ENCODE data around the gene CCHCR1. TPM values are rescaled to one million over a fixed set of nuclear protein-coding genes. Genes with fewer than 3 reads are reported as not detected.

Gene CCHCR1
- total RNA-seq, 1 experiment from 2014 or later = 23.1 TPM

DNA sequence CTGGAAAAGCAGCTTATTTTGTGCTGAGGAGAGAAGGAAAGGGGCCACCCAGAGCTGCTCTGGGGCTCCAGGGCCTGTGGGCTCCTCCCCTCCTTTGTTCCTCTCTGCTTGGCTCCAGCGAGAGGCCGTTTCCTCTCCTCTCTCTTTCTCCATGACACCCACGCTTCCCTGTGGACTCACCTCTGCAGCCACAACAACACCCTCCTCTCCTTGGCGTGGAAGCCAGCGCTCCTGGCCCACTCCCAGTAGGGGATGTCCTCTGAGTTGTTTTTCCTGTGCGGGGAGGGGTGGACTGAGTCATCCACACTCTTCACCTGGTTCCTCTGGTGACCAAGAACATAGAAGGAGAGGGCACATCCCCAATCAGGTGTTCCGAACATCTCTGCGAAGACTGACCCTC lies 32.4 kb downstream of the CCHCR1 start:
- no peak overlapping the region for H3K4me2 ChIP-seq (ENCODE audit: low read depth, low read length, poor library complexity, severe bottlenecking)
- no peaks in the 10 kb centered on the region for H3K27me3 ChIP-seq (ENCODE audit: low read length)
- no peak overlapping the region for H3K4me3 ChIP-seq (ENCODE audit: low read length)
- H3K79me2 ChIP-seq (ENCODE audit: low read length) = no peaks in the 10 kb centered on the region
- H3K36me3 ChIP-seq (ENCODE audit: insufficient read depth, low read length) = no peaks in the 10 kb centered on the region
- H3K9me2 ChIP-seq (replicated peaks; ENCODE audit: insufficient read depth, low read length) = no peaks in the 10 kb centered on the region
- no peaks in the 10 kb centered on the region for H3K4me1 ChIP-seq (ENCODE audit: low read length)
- H2AFZ ChIP-seq (ENCODE audit: low read length) = no peak overlapping the region
- no peak overlapping the region for H3K9ac ChIP-seq (ENCODE audit: low read length)
- no peaks in the 10 kb centered on the region for H3K9me3 ChIP-seq (ENCODE audit: low read length)
- no peak overlapping the region for H3K27ac ChIP-seq (ENCODE audit: low read length)
- no peaks in the 10 kb centered on the region for H4K20me1 ChIP-seq (ENCODE audit: insufficient read depth, low read depth, low read length)
- DNase-seq = no peak

DNA sequence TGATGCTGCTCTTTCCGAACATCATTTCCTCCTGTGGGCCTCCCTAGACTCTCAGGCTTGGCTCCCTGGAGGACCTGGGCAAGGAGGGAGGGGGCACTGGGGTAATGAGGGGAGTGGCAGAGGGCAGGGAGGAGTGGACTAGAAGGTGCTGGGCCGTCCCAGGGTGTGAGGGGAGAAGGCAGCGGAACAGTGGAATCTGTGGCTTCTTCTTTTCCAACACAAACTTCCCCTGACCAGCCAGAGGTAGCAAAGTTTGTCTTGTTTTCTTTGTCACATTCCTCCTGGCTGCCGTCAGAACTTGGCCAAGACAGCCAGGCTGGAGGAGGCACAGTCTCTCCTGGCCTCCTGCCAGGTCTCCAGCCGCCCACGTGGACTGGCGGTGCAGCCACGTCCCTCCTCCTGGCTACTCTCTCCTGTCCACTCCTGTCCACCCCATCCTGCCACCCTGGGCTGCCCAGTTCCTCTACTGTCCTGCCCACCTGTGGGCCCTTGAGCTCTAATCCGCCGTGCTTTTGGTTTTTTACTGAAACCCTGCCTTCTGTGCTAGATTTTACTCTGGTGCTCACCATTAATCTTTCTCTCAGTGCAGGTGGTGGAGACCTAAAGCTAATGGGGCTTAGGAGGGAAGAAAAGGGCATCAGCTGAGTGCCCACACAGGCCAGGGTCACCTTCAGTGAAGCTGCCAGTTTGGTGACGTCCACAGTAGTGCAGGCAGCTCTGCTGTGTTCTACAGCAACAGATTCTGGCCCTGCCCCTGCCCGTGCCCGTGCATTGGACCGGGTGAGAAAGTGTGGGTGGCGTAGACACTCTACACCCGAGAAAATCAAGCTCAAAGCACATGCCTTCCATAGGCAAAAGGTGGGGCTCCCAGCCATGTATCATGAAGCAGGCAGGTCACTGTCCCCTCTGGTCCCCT lies 34.6 kb downstream of the CCHCR1 start:
- no peaks in the 10 kb centered on the region for H3K36me3 ChIP-seq (ENCODE audit: insufficient read depth, low read length)
- no peak overlapping the region for H3K4me2 ChIP-seq (ENCODE audit: low read depth, low read length, poor library complexity, severe bottlenecking)
- no peak overlapping the region for H3K4me3 ChIP-seq (ENCODE audit: low read length)
- H4K20me1 ChIP-seq (ENCODE audit: insufficient read depth, low read depth, low read length) = no peaks in the 10 kb centered on the region
- no peak overlapping the region for H2AFZ ChIP-seq (ENCODE audit: low read length)
- no peaks in the 10 kb centered on the region for H3K27me3 ChIP-seq (ENCODE audit: low read length)
- no peaks in the 10 kb centered on the region for H3K9me3 ChIP-seq (ENCODE audit: low read length)
- H3K9ac ChIP-seq (ENCODE audit: low read length) = no peak overlapping the region
- DNase-seq = no peak
- no peaks in the 10 kb centered on the region for H3K79me2 ChIP-seq (ENCODE audit: low read length)
- H3K4me1 ChIP-seq (ENCODE audit: low read length) = no peaks in the 10 kb centered on the region
- H3K27ac ChIP-seq (ENCODE audit: low read length) = no peak overlapping the region
- H3K9me2 ChIP-seq (replicated peaks; ENCODE audit: insufficient read depth, low read length) = no peaks in the 10 kb centered on the region

DNA sequence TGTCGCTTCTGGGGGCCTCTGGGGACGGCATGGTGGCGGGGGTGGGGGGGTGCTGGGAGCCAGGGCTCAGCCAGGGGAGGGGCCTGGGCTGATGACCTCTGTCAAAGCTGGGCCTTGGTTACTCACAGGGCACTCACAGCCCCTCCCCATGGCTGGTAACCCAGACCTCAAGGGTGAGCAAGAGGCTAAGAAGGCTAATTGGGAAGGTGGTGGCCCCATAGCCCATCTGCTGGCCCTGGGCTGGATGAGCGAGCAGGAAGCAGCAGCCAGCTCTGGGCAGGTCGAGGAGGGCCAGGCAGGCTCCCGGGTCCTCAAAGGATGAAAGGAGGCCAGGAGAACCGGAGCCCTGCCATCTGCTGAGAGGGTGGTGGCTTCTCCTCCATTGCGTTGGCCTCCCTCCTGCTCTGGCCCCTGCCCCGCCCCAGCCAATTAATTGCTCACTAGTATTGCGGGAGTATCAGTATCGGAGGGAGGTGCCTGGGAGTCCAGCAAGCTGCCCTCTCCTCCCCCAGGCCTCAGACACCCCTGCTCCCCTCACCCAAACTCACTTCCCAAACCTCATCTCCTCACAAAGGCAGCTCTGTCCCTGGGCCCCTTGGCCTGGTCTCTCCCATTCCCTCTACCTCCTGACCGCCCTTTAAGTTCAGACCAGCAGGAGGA lies 36.3 kb downstream of the CCHCR1 start:
- H3K9me2 ChIP-seq (replicated peaks; ENCODE audit: insufficient read depth, low read length) = no peaks in the 10 kb centered on the region
- no peak for DNase-seq
- no peaks in the 10 kb centered on the region for H3K4me1 ChIP-seq (ENCODE audit: low read length)
- no peaks in the 10 kb centered on the region for H4K20me1 ChIP-seq (ENCODE audit: insufficient read depth, low read depth, low read length)
- no peaks in the 10 kb centered on the region for H3K36me3 ChIP-seq (ENCODE audit: insufficient read depth, low read length)
- H3K9me3 ChIP-seq (ENCODE audit: low read length) = no peaks in the 10 kb centered on the region
- H3K27me3 ChIP-seq (ENCODE audit: low read length) = no peaks in the 10 kb centered on the region
- H3K9ac ChIP-seq (ENCODE audit: low read length) = no peak overlapping the region
- no peak overlapping the region for H2AFZ ChIP-seq (ENCODE audit: low read length)
- H3K4me3 ChIP-seq (ENCODE audit: low read length) = no peak overlapping the region
- H3K27ac ChIP-seq (ENCODE audit: low read length) = no peak overlapping the region
- H3K4me2 ChIP-seq (ENCODE audit: low read depth, low read length, poor library complexity, severe bottlenecking) = no peak overlapping the region
- H3K79me2 ChIP-seq (ENCODE audit: low read length) = no peaks in the 10 kb centered on the region

DNA sequence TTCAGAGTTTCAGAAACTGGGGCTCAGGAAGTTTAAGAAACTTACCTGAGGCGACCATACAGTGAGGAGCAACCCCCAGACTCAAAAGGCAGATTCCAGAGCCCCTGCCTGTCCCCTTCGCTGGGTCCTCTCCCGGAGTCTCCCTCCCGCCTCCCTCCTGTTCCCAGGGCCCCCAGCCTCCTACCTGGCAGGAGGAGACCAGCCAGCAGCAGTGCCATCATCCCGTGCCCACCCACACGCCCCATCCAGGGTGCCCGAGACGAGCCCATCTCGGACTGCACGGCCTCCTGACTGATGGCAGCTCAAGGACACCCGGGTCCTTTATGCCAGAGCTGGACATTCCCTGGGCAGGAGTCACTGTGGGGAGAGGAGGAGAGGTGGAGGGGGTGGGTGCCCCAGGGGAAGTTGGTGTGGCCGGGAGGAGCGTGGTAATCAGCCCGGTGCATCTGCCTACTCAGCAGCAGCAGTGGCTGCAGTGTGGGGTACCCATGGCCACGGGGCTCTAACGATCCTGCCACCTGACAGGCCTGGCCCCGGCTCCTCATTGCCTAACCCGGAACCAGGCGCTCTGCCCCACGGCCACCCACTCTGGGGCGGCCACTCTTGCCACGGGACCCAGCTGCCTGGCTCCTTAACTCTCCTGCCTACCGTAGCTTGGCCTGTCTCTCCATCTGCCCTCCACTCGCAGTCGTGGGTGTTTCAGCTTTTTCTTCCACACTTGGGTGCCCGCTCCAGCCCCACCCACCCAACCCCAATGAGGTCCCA lies 37.3 kb downstream of the CCHCR1 start, which contains the start of gene CDSN:
CDSN (minus strand) TSS at position 296 of the 765 bp plus-strand sequence; CDS start at position 269, 27 bp downstream.
- Histone ChIP-seq H3K9me3 (ENCODE audit: low read length) (no peaks in the 10 kb centered on the region), H4K20me1 (ENCODE audit: insufficient read depth, low read depth, low read length) (no peaks in the 10 kb centered on the region), H3K36me3 (ENCODE audit: insufficient read depth, low read length) (no peaks in the 10 kb centered on the region), H3K4me1 (ENCODE audit: low read length) (no peaks in the 10 kb centered on the region), H3K27me3 (ENCODE audit: low read length) (no peaks in the 10 kb centered on the region), H3K4me3 (ENCODE audit: low read length) (no peak within 1 kb of the TSS), H3K27ac (ENCODE audit: low read length) (no peak within 1 kb of the TSS), H3K4me2 (ENCODE audit: low read depth, low read length, poor library complexity, severe bottlenecking) (no peak within 1 kb of the TSS), H2AFZ (ENCODE audit: low read length) (no peak within 1 kb of the TSS), H3K9me2 (replicated peaks; ENCODE audit: insufficient read depth, low read length) (no peaks in the 10 kb centered on the region), H3K9ac (ENCODE audit: low read length) (no peak within 1 kb of the TSS), H3K79me2 (ENCODE audit: low read length) (no peaks in the 10 kb centered on the region)
- no peak for DNase-seq

DNA sequence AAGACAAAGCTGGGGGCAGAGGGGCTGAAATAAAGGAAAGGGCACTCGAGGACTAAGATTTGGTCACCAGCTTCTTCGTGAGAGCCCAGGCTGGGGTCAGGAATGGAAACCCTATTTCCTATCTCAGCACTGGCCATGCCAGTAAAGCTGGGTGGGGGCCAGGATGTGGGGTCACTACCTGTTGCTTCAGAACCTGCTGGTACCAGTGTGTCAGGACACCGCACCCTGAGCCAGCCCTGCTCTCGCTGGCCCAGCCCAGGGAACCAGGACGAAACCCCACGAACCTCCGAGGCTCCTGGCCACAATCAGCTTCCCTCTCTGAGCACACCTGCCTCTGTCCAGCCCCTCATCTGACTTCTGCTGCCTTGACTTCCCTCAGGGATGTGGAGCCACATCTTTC lies 39.4 kb downstream of the CCHCR1 start:
- no peaks in the 10 kb centered on the region for H3K9me2 ChIP-seq (replicated peaks; ENCODE audit: insufficient read depth, low read length)
- DNase-seq = no peak

DNA sequence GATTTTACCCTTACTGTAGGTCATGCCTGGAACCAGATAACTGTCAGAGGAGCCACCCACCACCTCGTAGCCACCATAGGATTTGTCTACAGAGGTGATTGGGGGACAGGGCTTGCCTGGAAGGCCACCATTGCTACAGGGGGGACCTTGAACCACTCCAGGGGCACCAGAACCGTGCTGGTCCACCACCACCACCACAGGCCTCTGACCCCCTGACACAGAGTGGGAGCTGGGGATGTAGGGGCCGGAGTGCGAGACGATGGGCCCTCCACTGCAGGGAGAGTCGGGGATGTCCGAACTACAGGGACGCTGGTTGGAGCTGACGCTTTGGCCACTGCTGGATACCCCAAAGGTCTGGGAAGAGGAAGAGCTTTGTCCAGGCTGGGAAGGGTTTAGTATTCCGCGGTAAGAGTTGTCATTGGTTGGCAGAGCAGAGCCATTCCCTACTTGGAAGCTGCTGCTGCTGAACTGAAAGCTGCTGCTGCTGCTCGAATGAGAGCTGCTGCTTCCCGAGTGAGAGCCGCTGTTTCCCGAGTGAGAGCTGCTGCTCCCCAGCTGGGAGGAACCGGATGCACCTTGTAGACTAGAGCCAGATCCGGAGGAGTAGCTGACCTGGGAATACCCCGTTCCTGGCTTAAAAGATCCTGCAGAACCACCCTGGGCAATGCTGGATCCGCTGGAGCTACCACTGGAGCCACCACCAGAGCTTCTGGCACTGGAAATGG lies 40.8 kb downstream of the CCHCR1 start:
- Histone ChIP-seq H4K20me1 (ENCODE audit: insufficient read depth, low read depth, low read length) (no peaks in the 10 kb centered on the region), H3K9ac (ENCODE audit: low read length) (no peak overlapping the region), H3K4me1 (ENCODE audit: low read length) (no peaks in the 10 kb centered on the region), H3K9me3 (ENCODE audit: low read length) (no peaks in the 10 kb centered on the region), H3K9me2 (replicated peaks; ENCODE audit: insufficient read depth, low read length) (no peaks in the 10 kb centered on the region), H3K27me3 (ENCODE audit: low read length) (no peaks in the 10 kb centered on the region), H3K4me3 (ENCODE audit: low read length) (no peak overlapping the region), H2AFZ (ENCODE audit: low read length) (no peak overlapping the region), H3K27ac (ENCODE audit: low read length) (no peak overlapping the region), H3K36me3 (ENCODE audit: insufficient read depth, low read length) (no peaks in the 10 kb centered on the region), H3K4me2 (ENCODE audit: low read depth, low read length, poor library complexity, severe bottlenecking) (no peak overlapping the region), H3K79me2 (ENCODE audit: low read length) (no peaks in the 10 kb centered on the region)
- no peak for DNase-seq

More for the DNA sequence above, 39.4 kb downstream of the CCHCR1 start:
- H3K9me3 ChIP-seq (ENCODE audit: low read length) = no peaks in the 10 kb centered on the region
- no peak overlapping the region for H3K4me2 ChIP-seq (ENCODE audit: low read depth, low read length, poor library complexity, severe bottlenecking)
- H3K4me1 ChIP-seq (ENCODE audit: low read length) = no peaks in the 10 kb centered on the region
- H4K20me1 ChIP-seq (ENCODE audit: insufficient read depth, low read depth, low read length) = no peaks in the 10 kb centered on the region
- no peak overlapping the region for H3K9ac ChIP-seq (ENCODE audit: low read length)
- H3K79me2 ChIP-seq (ENCODE audit: low read length) = no peaks in the 10 kb centered on the region
- H2AFZ ChIP-seq (ENCODE audit: low read length) = no peak overlapping the region
- H3K27me3 ChIP-seq (ENCODE audit: low read length) = no peaks in the 10 kb centered on the region
- H3K4me3 ChIP-seq (ENCODE audit: low read length) = no peak overlapping the region
- no peaks in the 10 kb centered on the region for H3K36me3 ChIP-seq (ENCODE audit: insufficient read depth, low read length)
- no peak overlapping the region for H3K27ac ChIP-seq (ENCODE audit: low read length)

DNA sequence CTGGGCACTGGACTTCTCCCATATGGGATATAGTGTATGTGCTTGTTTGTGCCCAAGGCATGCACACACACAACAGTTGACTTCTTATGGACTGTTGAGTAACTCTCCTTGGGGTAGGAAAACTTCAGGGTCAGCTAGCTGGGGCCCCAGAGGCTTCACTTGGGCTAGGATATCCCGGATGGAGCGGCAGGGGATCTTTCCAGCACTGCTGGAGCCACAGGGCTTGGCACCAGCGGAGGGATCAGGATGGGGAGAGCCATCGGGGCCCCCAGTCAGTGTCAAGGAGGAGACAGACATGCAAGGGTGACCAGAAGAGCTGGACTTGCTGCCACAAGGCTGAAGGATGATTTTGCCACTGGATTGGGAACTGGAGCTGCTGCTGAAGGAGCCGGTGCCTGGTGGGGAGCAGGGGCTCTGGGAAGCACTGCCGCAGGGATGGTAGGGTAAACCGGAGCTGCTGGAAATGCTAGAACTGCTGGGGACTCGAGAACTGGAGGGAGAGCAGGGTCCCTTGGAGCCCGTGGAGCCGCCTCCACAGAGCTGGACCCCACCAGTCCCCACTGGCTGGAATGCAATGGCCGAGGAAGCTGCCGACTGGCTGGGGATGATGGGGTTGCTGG lies 41.6 kb downstream of the CCHCR1 start:
- Histone ChIP-seq H3K27ac (ENCODE audit: low read length) (no peak overlapping the region), H3K4me1 (ENCODE audit: low read length) (no peaks in the 10 kb centered on the region), H3K4me2 (ENCODE audit: low read depth, low read length, poor library complexity, severe bottlenecking) (no peak overlapping the region), H2AFZ (ENCODE audit: low read length) (no peak overlapping the region), H3K36me3 (ENCODE audit: insufficient read depth, low read length) (no peaks in the 10 kb centered on the region), H3K79me2 (ENCODE audit: low read length) (no peaks in the 10 kb centered on the region), H4K20me1 (ENCODE audit: insufficient read depth, low read depth, low read length) (no peaks in the 10 kb centered on the region), H3K4me3 (ENCODE audit: low read length) (no peak overlapping the region), H3K9me3 (ENCODE audit: low read length) (no peaks in the 10 kb centered on the region), H3K27me3 (ENCODE audit: low read length) (no peaks in the 10 kb centered on the region), H3K9ac (ENCODE audit: low read length) (no peak overlapping the region), H3K9me2 (replicated peaks; ENCODE audit: insufficient read depth, low read length) (no peaks in the 10 kb centered on the region)
- DNase-seq = no peak

Data from Karpas-422 (cell line).